Retinal pigment epithelial cell (primary cell): ENCODE data around the gene LDLRAD3.

Experiments
- DNase-seq: peaks from one replicate; pipeline ENCODE4 v3.0.0-alpha.2; 2010; ENCODE audit warnings: low read depth
- H3K4me3 ChIP-seq: 2 replicates; pipeline ENCODE4 v1.5.1; 2011; ENCODE audit warnings: mild to moderate bottlenecking, low read length, control low read depth, moderate library complexity
- TF ChIP-seq, protein P1 (sequence below): conservative IDR thresholded peaks from 2 replicates; pipeline ENCODE4 v1.5.1; 2011; ENCODE audit warnings: low read depth, low read length, control low read depth, inconsistent platforms

LDLRAD3 gene

DNA sequence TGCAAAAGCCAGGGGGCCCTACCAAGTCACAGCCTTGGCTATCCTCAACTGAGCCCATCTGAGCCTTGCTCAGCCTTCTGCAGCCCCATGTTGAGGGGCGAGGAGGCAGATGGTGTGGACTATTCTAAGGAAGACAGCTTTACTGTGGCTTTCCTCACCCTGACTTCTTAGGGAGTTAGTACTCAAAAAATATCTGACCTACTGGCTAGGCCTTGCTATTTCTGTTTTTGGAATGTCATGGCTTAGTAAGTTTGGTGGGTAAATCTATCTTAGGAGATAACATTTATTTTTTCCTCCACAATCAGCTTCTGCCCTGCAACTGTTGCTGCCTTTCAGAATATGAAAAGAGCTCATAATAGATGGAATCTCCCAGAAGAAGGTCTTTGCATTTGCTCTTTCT lies 80.9 kb downstream of the LDLRAD3 start:
- no peak for DNase-seq
- no peak overlapping the region for H3K4me3 ChIP-seq
- TF ChIP-seq, protein P1, sequence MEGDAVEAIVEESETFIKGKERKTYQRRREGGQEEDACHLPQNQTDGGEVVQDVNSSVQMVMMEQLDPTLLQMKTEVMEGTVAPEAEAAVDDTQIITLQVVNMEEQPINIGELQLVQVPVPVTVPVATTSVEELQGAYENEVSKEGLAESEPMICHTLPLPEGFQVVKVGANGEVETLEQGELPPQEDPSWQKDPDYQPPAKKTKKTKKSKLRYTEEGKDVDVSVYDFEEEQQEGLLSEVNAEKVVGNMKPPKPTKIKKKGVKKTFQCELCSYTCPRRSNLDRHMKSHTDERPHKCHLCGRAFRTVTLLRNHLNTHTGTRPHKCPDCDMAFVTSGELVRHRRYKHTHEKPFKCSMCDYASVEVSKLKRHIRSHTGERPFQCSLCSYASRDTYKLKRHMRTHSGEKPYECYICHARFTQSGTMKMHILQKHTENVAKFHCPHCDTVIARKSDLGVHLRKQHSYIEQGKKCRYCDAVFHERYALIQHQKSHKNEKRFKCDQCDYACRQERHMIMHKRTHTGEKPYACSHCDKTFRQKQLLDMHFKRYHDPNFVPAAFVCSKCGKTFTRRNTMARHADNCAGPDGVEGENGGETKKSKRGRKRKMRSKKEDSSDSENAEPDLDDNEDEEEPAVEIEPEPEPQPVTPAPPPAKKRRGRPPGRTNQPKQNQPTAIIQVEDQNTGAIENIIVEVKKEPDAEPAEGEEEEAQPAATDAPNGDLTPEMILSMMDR = no peak

DNA sequence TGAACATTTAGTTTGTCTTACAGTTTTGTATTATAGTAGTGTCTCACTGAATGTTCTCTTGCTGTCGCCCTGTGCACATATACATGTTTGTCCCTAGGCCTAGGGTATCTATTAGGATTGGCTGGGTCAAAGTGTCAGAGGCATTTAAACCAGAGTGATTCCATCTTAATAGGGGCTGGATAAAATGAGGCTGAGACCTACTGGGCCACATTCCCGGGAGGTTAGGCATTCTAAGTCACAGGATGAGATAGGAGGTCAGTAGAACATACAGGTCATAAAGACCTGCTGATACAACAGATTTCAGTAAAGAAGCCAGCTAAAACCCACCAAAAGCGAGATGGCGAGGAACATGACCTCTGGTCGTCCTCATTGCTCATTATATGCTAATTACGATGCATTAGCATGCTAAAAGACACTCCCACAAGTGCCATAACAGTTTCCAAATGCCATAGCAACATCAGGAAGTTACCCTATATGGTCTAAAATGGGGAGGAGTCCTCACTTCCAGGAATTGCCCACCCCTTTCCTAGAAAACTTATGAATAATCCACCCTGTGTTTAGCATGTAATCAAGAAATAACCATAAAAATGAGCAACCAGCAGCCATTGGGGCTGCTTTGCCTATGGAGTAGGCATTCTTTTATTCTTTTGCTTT lies 82.6 kb downstream of the LDLRAD3 start:
- no peak for DNase-seq
- TF ChIP-seq, protein P1 = no peak

DNA sequence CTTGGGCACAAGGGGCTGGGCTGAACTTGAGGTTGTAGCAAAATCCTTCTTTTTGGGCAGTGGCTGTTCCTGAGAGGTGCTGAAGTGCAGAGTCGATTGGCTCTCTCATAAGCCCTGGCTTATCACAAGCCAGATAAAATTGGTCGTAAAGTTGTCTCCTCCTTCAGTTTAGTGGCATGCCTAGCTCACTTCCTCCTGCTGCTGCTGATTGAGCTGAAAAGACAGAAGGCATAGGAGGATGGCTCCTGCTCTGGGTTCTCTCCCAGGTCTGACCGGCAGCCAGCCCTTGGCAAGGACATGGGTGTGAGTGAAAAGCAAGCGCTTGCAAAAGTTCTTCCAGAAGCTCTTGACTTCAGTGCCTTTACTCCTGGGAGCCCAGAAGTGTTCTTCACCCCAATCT lies 83.9 kb downstream of the LDLRAD3 start:
- no peak for DNase-seq
- no peak overlapping the region for H3K4me3 ChIP-seq
- TF ChIP-seq, protein P1 = no peak

More for the DNA sequence above, 82.6 kb downstream of the LDLRAD3 start:
- no peak overlapping the region for H3K4me3 ChIP-seq

DNA sequence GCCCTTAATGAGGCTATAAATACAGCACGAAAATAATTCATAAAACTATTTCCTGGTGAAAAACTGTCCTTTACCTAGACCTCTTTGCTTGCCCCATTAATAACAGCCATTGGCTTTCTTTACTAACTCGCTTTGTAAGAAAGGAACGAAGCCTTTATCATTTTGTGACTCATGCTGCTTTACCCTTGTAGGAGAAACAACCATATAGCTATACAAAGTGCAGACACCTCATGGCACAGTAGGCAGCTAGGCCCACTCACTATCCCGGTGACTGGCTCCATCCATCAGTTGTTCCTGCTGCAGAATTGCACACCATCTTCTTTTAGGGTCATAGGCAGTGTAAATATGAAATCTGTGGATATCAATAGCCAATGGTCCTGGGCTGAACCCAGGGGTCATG lies 85.8 kb downstream of the LDLRAD3 start:
- TF ChIP-seq, protein P1 = no peak
- DNase-seq = no peak
- no peak overlapping the region for H3K4me3 ChIP-seq

DNA sequence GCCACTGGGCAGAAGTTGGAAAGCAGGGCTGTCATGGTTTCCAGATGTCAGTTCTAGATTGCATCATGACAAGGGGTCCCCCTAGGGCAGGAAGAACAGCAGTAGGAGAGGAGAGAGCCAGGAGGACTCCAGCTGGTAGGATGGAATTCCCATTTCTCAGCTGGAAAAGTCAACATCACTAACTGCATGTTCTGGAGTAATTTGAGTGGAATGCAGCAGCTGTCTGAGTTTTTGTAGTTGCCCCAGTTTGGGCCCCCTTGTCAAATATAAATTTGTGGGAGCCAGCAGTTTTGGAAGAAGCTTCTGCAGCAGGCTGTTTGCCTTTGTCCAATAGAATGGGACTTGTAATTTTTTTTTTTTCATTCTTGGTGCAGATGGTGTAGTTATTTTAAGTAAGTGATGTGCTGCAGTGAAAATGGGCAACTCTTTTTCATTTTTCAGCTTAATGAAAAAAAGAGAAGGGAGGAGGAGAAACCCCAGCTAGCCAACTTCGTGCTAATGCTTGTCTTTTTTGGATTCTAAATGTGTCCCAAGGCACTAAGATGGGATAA lies 86.9 kb downstream of the LDLRAD3 start:
- no peak overlapping the region for H3K4me3 ChIP-seq
- TF ChIP-seq, protein P1 = no peak
- no peak for DNase-seq

DNA sequence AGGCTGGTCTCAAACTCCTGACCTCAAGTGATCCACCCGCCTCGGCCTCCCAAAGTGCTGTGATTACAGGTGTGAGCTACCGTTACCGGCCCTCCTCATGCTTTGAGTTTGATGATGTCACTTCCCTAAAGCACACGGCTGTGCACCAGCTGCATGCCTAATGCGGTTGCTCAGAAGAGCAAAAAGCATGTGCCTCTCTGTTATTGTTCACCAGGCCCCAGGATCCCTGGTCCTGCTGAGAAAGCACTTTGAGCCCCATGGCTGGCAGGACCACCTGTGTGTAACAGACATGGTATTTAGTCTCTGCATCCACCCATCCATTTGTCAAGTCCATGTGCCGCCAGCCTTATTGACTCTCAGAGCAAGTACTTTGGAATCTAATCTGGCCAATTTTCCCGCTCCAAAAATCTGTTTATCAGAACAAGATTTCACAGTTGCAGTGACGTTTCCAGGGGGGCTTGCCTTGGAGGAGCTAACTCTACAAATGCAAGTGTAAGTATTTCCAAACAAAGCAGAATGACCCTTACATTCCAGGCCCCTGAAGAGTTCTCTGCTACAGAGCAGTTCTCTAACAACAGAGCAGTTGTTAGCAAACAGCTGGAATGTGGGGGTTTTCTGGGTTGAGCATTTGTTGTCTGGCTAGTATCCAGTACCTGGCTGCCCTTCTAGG lies 89.4 kb downstream of the LDLRAD3 start:
- no peak overlapping the region for H3K4me3 ChIP-seq
- DNase-seq = no peak
- TF ChIP-seq, protein P1 = no peak

DNA sequence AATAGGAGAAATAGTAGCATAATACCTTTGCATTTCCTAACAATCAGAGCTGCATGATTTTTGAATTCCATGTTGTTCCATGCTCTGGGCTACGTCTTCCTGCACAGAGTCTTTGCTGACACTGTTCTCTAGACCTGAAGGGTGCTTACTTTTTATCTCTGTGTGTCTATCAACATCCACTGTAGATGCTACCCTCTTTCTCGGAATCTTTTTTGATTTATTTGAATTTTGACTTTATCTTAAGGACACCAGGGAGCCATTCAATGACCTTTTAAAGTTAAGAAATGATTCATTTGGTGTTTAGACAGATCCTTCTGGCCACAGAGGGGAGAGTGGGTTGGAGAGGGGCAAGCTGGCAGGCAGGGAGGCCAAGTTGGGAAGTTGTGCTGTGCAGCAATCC lies 90.1 kb downstream of the LDLRAD3 start:
- no peak overlapping the region for H3K4me3 ChIP-seq
- TF ChIP-seq, protein P1 = no peak
- no peak for DNase-seq
